DND-41 (cell line): Measurements from ENCODE around the gene DUSP10.

ENCODE experiments used
- ATAC-seq: fragments of 200-7000 bp; cut with Tn5 transposase; 3 replicates; pipeline ENCODE4 v1.9.1; 2021; ENCODE audit warnings: low read depth; ENCODE audit not compliant: insufficient read depth
- DNase-seq: peaks from one replicate; pipeline ENCODE4 v3.0.0-alpha.2; 2020
- H2AFZ ChIP-seq: 2 replicates; pipeline ENCODE4 v1.6.0; 2012; ENCODE audit warnings: low read depth, low read length
- H3K27ac ChIP-seq: 2 replicates; pipeline ENCODE4 v1.5.1; 2012; ENCODE audit warnings: low read length, inconsistent platforms
- H3K27me3 ChIP-seq: fragments of 200-600 bp; sonication (generic); 2 replicates; pipeline ENCODE4 v1.6.0; 2012; ENCODE audit warnings: low read length, mild to moderate bottlenecking, inconsistent platforms; ENCODE audit not compliant: insufficient read depth, poor library complexity
- H3K36me3 ChIP-seq: 2 replicates; pipeline ENCODE4 v1.5.1; 2012; ENCODE audit warnings: low read length, inconsistent platforms; ENCODE audit not compliant: insufficient read depth
- H3K4me1 ChIP-seq: 2 replicates; pipeline ENCODE4 v1.5.1; 2012; ENCODE audit warnings: mild to moderate bottlenecking, low read length; ENCODE audit not compliant: insufficient read depth
- H3K4me2 ChIP-seq: 2 replicates; pipeline ENCODE4 v1.6.0; 2012; ENCODE audit warnings: mild to moderate bottlenecking, moderate library complexity, low read length, inconsistent platforms; ENCODE audit not compliant: insufficient read depth
- H3K4me3 ChIP-seq, 2 experiments: fragments of 200-600 bp in 1 of 2; shearing (Covaris generic) in 1 of 2; 2 replicates each; pipeline ENCODE4 v1.5.1; 2012 to 2016; ENCODE audit warnings: inconsistent platforms in 2 of 2, low read length in 2 of 2, mild to moderate bottlenecking in 2 of 2, low read depth in 1 of 2, moderate library complexity in 1 of 2
- H3K79me2 ChIP-seq: 2 replicates; pipeline ENCODE4 v1.6.0; 2012; ENCODE audit warnings: low read length, inconsistent platforms; ENCODE audit not compliant: insufficient read depth
- H3K9ac ChIP-seq: 2 replicates; pipeline ENCODE4 v1.6.0; 2012; ENCODE audit warnings: low read depth, mild to moderate bottlenecking, inconsistent platforms, low read length, moderate library complexity
- H3K9me3 ChIP-seq: 2 replicates; pipeline ENCODE4 v1.5.1; 2012; ENCODE audit warnings: low read length, moderate library complexity, mild to moderate bottlenecking, inconsistent platforms; ENCODE audit not compliant: insufficient read depth, severe bottlenecking
- H4K20me1 ChIP-seq: 2 replicates; pipeline ENCODE4 v1.6.0; 2012; ENCODE audit warnings: low read length; ENCODE audit not compliant: insufficient read depth
- EZH2 ChIP-seq: IDR thresholded peaks from 3 replicates; pipeline ENCODE4 v1.6.1; 2012; ENCODE audit warnings: borderline replicate concordance, low read depth, mild to moderate bottlenecking, moderate library complexity, low read length, inconsistent platforms; ENCODE audit not compliant: severe bottlenecking
- TF ChIP-seq, protein P1 (sequence below): IDR thresholded peaks from 2 replicates; pipeline ENCODE4 v1.5.1; 2012; ENCODE audit warnings: borderline replicate concordance, low read length, moderate library complexity, mild to moderate bottlenecking; ENCODE audit not compliant: poor library complexity, severe bottlenecking; ENCODE audit errors: extremely low read depth

Gene DUSP10

DNA sequence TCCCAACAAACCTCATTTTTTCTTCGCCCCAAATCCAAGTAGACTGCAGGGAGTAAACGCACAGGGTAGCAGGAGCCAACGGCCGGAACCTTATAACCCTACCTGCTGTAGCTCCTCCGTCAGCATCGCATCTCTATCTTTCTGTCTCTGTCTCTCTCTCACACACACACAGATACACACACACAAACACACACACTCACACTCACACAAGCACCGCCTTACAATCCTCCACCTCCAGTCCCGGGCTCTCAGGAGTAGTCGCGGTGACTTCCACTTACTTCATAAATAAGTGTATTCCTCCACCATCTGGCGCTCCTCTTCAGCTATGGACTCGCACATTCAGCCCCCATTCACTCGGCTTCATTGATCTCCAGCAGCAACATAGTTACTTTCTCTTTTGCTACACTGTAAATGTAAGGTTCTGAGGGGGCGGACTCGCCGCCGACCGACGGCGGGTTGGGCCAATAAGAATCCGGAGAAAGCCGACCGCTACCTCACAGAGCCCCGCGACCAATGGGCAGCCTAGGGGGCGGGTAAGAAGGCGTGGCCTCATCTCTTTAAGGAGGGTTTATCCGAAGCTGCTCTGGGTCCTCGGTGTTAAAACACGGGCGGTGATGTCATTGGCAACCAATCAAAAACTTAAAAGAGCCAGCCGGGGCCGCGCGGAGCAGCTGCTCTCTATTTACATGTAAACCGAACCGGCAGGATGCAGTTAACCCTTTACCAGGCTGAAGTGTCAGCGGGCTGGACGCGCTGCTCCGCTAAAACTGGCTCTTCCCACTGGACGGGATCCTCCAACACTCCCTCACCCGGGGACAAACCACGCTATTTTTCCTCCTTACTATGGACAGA is at the start of gene DUSP10:
DUSP10 (minus strand) TSS at position 387 of the 852 bp plus-strand sequence. CDS start 2,345 bp downstream, outside the sequence.
- peaks cover 40% of the 10 kb centered on the region for H3K4me1 ChIP-seq
- no peaks in the 10 kb centered on the region for H3K27me3 ChIP-seq
- H3K9ac ChIP-seq = peak within 1 kb of the TSS; percentile 65
- peak within 1 kb of the TSS; percentile 94 for H3K4me2 ChIP-seq
- H3K36me3 ChIP-seq = peaks cover 4% of the 10 kb centered on the region; the same call in 1 of the 2 replicates
- ATAC-seq (peak; percentile 87), DNase-seq (peak; percentile 100)
- H2AFZ ChIP-seq = peak within 1 kb of the TSS; percentile 84
- TF ChIP-seq, protein P1, sequence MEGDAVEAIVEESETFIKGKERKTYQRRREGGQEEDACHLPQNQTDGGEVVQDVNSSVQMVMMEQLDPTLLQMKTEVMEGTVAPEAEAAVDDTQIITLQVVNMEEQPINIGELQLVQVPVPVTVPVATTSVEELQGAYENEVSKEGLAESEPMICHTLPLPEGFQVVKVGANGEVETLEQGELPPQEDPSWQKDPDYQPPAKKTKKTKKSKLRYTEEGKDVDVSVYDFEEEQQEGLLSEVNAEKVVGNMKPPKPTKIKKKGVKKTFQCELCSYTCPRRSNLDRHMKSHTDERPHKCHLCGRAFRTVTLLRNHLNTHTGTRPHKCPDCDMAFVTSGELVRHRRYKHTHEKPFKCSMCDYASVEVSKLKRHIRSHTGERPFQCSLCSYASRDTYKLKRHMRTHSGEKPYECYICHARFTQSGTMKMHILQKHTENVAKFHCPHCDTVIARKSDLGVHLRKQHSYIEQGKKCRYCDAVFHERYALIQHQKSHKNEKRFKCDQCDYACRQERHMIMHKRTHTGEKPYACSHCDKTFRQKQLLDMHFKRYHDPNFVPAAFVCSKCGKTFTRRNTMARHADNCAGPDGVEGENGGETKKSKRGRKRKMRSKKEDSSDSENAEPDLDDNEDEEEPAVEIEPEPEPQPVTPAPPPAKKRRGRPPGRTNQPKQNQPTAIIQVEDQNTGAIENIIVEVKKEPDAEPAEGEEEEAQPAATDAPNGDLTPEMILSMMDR = peak; percentile 64
- no peak for TF ChIP-seq EZH2
- H4K20me1 ChIP-seq = peaks cover 4% of the 10 kb centered on the region; the same call in 1 of the 2 replicates
- H3K27ac ChIP-seq = peak within 1 kb of the TSS; percentile 94
- H3K79me2 ChIP-seq = peaks cover 14% of the 10 kb centered on the region
- H3K4me3 ChIP-seq = peak within 1 kb of the TSS; percentile 53 to 76; a peak in 3 of 4 replicates
- no peaks in the 10 kb centered on the region for H3K9me3 ChIP-seq

DNA sequence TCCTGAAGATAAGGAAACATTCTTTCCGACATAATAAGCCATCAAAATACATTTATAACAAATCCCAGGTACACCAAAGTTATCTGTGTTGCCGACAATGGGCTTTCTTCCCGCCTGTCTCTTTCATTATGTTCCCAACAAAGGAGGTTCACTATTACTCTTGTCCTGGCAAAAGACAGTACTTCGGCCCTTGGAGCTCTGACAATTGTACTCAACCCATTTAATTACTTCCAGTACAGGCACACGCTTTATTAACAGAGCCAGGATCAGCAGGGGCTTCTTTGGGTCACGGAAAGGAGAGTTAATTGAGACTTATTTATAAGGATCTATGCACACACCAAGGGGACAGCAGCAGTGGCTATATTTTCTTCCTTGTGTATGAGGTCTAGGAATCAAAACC is 46.6 kb upstream of the DUSP10 start:
- peaks cover 3% of the 10 kb centered on the region; the same call in 1 of the 2 replicates for H4K20me1 ChIP-seq
- no peak overlapping the region for H3K4me3 ChIP-seq
- H3K9me3 ChIP-seq = no peaks in the 10 kb centered on the region
- DNase-seq = no peak
- no peaks in the 10 kb centered on the region for H3K27me3 ChIP-seq
- no peak overlapping the region for H2AFZ ChIP-seq
- H3K79me2 ChIP-seq = no peaks in the 10 kb centered on the region
- ATAC-seq = no peak
- no peak overlapping the region for H3K9ac ChIP-seq
- no peaks in the 10 kb centered on the region for H3K36me3 ChIP-seq
- H3K4me1 ChIP-seq = peaks cover 22% of the 10 kb centered on the region
- no peak overlapping the region for H3K4me2 ChIP-seq
- TF ChIP-seq, protein P1 = no peak
- TF ChIP-seq EZH2 = no peak
- no peak overlapping the region for H3K27ac ChIP-seq

DNA sequence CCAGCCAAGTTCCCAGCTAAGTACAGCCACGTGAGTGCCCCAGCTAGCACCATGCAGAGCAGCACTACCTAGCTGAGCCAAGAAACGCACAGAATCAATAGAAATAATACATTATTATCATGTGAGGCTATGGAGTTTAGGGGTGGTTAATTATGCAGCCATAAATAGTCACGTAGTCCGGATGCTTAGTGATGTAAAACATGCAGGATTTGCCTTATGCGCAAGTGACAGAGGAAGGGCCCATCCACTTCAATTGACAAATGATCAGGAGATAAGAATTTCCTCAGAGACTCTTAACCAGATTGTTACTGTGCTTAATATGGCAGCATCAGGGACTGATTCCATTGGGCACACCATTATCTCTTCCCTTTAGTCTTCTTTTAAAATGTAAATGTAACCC is 44.8 kb upstream of the DUSP10 start:
- Histone ChIP-seq H3K4me1 (peaks cover 40% of the 10 kb centered on the region), H3K79me2 (no peaks in the 10 kb centered on the region), H3K27ac (no peak overlapping the region), H3K4me3 (no peak overlapping the region), H3K27me3 (no peaks in the 10 kb centered on the region), H3K9me3 (no peaks in the 10 kb centered on the region), H2AFZ (no peak overlapping the region), H3K36me3 (no peaks in the 10 kb centered on the region), H3K9ac (no peak overlapping the region), H3K4me2 (no peak overlapping the region), H4K20me1 (peaks cover 3% of the 10 kb centered on the region; the same call in 1 of the 2 replicates)
- TF ChIP-seq, protein P1 = no peak
- no peak for TF ChIP-seq EZH2
- no peak for DNase-seq
- ATAC-seq = no peak
